H1 (cell line): ENCODE measurements around the gene INAFM2. TPM values are rescaled to one million over a fixed set of nuclear protein-coding genes. Genes with fewer than 3 reads are reported as not detected.

Experiments
- PHF8 ChIP-seq: fragments of 200-600 bp; sonication (generic); conservative IDR thresholded peaks from 2 replicates; pipeline ENCODE4 v1.7.1; 2012; ENCODE audit warnings: low read depth, mild to moderate bottlenecking, inconsistent platforms, low read length, moderate library complexity
- SP4 ChIP-seq: IDR thresholded peaks from 2 replicates; pipeline ENCODE4 v1.6.1; 2012; ENCODE audit warnings: low read length, inconsistent platforms
- polyA plus RNA-seq, 7 experiments: library from polyadenylated mRNA; depleted of rRNA in 3 of 7; stranded (reverse) in 5 of 7; unstranded in 2 of 7; fragments of >200 nt in 5 of 7; fragments of 200-250 nt in 2 of 7; gene quantifications; 1 replicate in 5 of 7; 2 replicates in 1 of 7; 4 replicates in 1 of 7; pipeline versions ENCODE4 v1.2.1 to v1.2.3, GENCODE V29; 2011 to 2013; ENCODE audit warnings: missing spikeins in 2 of 7, mixed read lengths in 2 of 7
- total RNA-seq: library from RNA; stranded (reverse); fragmentation: NEBNext Ultra II Directional; extraction: Animal tissue kit (Norgen Biotek cat#: 25700); gene quantifications from 2 replicates; pipeline ENCODE4 v1.2.1, GENCODE V29; 2021
- TF ChIP-seq, protein P1 (sequence below): IDR thresholded peaks from 2 replicates; pipeline ENCODE4 v1.6.1; 2012; ENCODE audit warnings: low read length, inconsistent platforms

Gene INAFM2
- total and polyA plus RNA-seq, 2 of the 8 experiments (the other 6 are each of a cell fraction or from before 2014, with no cell fraction given): 15.3 to 35.1 TPM

GRCh38 chr15:40340740-40341400 is 17.4 kb downstream of the INAFM2 start, which contains the start of gene CCDC9B (continued):
- TF ChIP-seq SP4 (no peak), PHF8 (no peak)
- TF ChIP-seq, protein P1, sequence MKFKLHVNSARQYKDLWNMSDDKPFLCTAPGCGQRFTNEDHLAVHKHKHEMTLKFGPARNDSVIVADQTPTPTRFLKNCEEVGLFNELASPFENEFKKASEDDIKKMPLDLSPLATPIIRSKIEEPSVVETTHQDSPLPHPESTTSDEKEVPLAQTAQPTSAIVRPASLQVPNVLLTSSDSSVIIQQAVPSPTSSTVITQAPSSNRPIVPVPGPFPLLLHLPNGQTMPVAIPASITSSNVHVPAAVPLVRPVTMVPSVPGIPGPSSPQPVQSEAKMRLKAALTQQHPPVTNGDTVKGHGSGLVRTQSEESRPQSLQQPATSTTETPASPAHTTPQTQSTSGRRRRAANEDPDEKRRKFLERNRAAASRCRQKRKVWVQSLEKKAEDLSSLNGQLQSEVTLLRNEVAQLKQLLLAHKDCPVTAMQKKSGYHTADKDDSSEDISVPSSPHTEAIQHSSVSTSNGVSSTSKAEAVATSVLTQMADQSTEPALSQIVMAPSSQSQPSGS: no peak
